Frontal cortex (tissue), 4 donors: ENCODE measurements around the gene HOMER1. TPM values are rescaled to one million over a fixed set of nuclear protein-coding genes. Genes with fewer than 3 reads are reported as not detected.
"Not testable (repeated sequence)": the region's sequence is repeated elsewhere in the genome, so short reads cannot be mapped to it uniquely, and the experiment has no call there.

Experiments used
- DNase-seq, 2 donors: peaks; one replicate each; pipeline ENCODE4 v3.0.0; 2012; ENCODE audit warnings: low spot score in 2 of 2
- FAIRE-seq: peaks from 2 replicates; lab custom pipeline; 2012; peaks lifted over from hg19 to GRCh38; lab: Jason Lieb, UNC
- total RNA-seq: library from RNA; depleted of rRNA; stranded (reverse); fragments of >200 nt; gene quantifications from one replicate; pipeline ENCODE4 v1.2.3, GENCODE V29; 2014
- donor health status: control.
- donor health status: control.
- donor health status: control.

HOMER1 gene
- total RNA-seq, 1 donor from 2014 or later, result 205 TPM

GRCh38 chr5:79521156-79521555, 7.2 kb upstream of the HOMER1 start:
- no peak for DNase-seq
- FAIRE-seq, result no peak

- DNase-seq (no peak), FAIRE-seq (no peak)
Observed at GRCh38 chr5:79518718-79519117, 4.8 kb upstream of the HOMER1 start.

- DNase-seq, result no peak
- FAIRE-seq, result no peak
Observed at GRCh38 chr5:79517601-79518000, 3.7 kb upstream of the HOMER1 start.

- no peak for DNase-seq
- no peak for FAIRE-seq
Observed at GRCh38 chr5:79516986-79517385, 3.1 kb upstream of the HOMER1 start.

- FAIRE-seq, DNase-seq: not testable (repeated sequence)
Observed at GRCh38 chr5:79516331-79516730, 2.4 kb upstream of the HOMER1 start.

- DNase-seq (peak; percentile 76 to 84), FAIRE-seq (no peak)
Observed at GRCh38 chr5:79514391-79515105, 614 bp upstream of the HOMER1 start.

- DNase-seq (no peak), FAIRE-seq (no peak)
Observed at GRCh38 chr5:79513308-79513703, 628 bp downstream of the HOMER1 start.

- DNase-seq (no peak), FAIRE-seq (no peak)
Observed at GRCh38 chr5:79512471-79513307, 1.2 kb downstream of the HOMER1 start.

- DNase-seq (no peak), FAIRE-seq (no peak)
Observed at GRCh38 chr5:79512049-79512448, 1.9 kb downstream of the HOMER1 start.

GRCh38 chr5:79510638-79511037, 3.3 kb downstream of the HOMER1 start:
- no peak for FAIRE-seq
- no peak for DNase-seq

- DNase-seq (no peak), FAIRE-seq (no peak)
Observed at GRCh38 chr5:79509244-79509885, 4.6 kb downstream of the HOMER1 start.

GRCh38 chr5:79508794-79509193, 5.1 kb downstream of the HOMER1 start:
- FAIRE-seq (no peak), DNase-seq (no peak)

GRCh38 chr5:79508354-79508753, 5.6 kb downstream of the HOMER1 start:
- FAIRE-seq, result no peak
- DNase-seq, result no peak

GRCh38 chr5:79507251-79508205, 6.4 kb downstream of the HOMER1 start:
- FAIRE-seq (peak; percentile 8), DNase-seq (no peak)

- FAIRE-seq (no peak), DNase-seq (no peak)
Observed at GRCh38 chr5:79505138-79505537, 8.8 kb downstream of the HOMER1 start.

GRCh38 chr5:79503794-79504495, 10.0 kb downstream of the HOMER1 start:
- DNase-seq (no peak), FAIRE-seq (no peak)

- no peak for DNase-seq
- no peak for FAIRE-seq
Observed at GRCh38 chr5:79499640-79500273, 14.2 kb downstream of the HOMER1 start.

GRCh38 chr5:79495311-79495710, 18.6 kb downstream of the HOMER1 start:
- no peak for DNase-seq
- FAIRE-seq, result no peak
